ENCODE measurements around the gene ACOXL. TPM values are rescaled to one million over a fixed set of nuclear protein-coding genes. Genes with fewer than 3 reads are reported as not detected.

The ACOXL gene
- total and polyA plus RNA-seq, 10 of the 15 experiments (the other 5 are each of a cell fraction or from before 2014, with no cell fraction given): 0.05 to 1.3 (median 0.71) TPM

DNA sequence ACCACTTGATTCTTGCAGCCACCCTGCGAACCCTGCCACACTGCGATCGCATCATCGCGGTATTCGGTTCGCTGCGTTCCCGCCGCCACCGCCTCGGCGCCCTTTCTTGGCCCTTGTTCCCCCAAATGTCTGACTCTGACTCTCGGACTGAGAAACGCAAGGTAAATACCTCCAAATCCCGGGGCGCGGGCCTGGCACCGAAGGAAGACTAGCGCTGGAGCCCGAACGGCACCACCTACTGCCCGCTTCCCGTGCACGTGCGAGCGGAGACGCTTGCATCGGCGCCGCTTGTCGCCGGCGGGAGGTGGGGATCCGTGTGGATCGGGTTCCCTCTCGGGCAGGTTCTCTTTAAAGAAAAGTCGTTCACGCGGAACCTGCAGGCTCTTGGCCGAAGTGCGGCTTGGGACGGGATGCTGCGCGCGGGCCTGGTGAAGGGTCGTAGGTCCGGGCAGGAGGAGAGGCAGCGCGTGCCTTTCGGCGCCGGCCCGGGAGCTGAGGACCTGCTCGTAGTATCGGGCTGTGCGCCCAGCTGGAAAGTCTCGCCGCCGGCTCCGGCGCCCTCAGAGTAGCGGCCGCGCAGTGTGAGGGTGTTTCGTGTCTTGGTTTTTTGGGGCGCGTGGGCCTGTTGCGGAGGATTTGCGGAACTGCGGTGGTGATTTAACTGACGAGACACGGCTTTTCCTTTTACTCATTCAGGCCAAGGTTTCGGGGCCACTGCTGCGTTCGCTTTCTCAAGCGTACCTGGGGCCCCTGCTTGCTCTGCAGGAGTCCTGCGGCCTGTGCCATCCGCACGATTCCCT lies 388.9 kb downstream of the ACOXL start (continued):
- TF ChIP-seq, protein P1, sequence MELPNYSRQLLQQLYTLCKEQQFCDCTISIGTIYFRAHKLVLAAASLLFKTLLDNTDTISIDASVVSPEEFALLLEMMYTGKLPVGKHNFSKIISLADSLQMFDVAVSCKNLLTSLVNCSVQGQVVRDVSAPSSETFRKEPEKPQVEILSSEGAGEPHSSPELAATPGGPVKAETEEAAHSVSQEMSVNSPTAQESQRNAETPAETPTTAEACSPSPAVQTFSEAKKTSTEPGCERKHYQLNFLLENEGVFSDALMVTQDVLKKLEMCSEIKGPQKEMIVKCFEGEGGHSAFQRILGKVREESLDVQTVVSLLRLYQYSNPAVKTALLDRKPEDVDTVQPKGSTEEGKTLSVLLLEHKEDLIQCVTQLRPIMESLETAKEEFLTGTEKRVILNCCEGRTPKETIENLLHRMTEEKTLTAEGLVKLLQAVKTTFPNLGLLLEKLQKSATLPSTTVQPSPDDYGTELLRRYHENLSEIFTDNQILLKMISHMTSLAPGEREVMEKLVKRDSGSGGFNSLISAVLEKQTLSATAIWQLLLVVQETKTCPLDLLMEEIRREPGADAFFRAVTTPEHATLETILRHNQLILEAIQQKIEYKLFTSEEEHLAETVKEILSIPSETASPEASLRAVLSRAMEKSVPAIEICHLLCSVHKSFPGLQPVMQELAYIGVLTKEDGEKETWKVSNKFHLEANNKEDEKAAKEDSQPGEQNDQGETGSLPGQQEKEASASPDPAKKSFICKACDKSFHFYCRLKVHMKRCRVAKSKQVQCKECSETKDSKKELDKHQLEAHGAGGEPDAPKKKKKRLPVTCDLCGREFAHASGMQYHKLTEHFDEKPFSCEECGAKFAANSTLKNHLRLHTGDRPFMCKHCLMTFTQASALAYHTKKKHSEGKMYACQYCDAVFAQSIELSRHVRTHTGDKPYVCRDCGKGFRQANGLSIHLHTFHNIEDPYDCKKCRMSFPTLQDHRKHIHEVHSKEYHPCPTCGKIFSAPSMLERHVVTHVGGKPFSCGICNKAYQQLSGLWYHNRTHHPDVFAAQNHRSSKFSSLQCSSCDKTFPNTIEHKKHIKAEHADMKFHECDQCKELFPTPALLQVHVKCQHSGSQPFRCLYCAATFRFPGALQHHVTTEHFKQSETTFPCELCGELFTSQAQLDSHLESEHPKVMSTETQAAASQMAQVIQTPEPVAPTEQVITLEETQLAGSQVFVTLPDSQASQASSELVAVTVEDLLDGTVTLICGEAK (IDR thresholded peaks at IDR 0.05; ENCODE audit: borderline replicate concordance): no peak
- TF ChIP-seq JUNB (IDR thresholded peaks at IDR 0.05) (no peak), ZNF24 (IDR thresholded peaks at IDR 0.05) (no peak), DPF2 (IDR thresholded peaks at IDR 0.05) (no peak), ZNF207 (IDR thresholded peaks at IDR 0.05; ENCODE audit: borderline replicate concordance) (no peak), PAX5 (IDR thresholded peaks at IDR 0.05; ENCODE audit: borderline replicate concordance, low read depth, low read length) (peak; percentile 67; the same call in 1 of the 2 replicates), JUND (IDR thresholded peaks at IDR 0.05; ENCODE audit: low read depth, low read length) (no peak), WRNIP1 (IDR thresholded peaks at IDR 0.05; ENCODE audit: borderline replicate concordance, low read depth, low read length) (no peak), POLR2A (IDR thresholded peaks at IDR 0.05; ENCODE audit: low read depth, low read length) (peak; percentile 45), NR2C1 (IDR thresholded peaks at IDR 0.05) (no peak), RAD21 (IDR thresholded peaks at IDR 0.05; ENCODE audit: insufficient read depth, low read depth, low read length) (no peak), MYB (IDR thresholded peaks at IDR 0.05; ENCODE audit: borderline replicate concordance, low read depth, low read length) (no peak), RUNX3 (IDR thresholded peaks at IDR 0.05; ENCODE audit: low read length) (no peak), TARDBP (IDR thresholded peaks at IDR 0.05; ENCODE audit: borderline replicate concordance) (no peak), SMAD5 (IDR thresholded peaks at IDR 0.05; ENCODE audit: low read depth) (no peak), CHD1 (IDR thresholded peaks at IDR 0.05; ENCODE audit: low read depth, low read length) (no peak), SRF (IDR thresholded peaks at IDR 0.05; ENCODE audit: low read depth in 2 of 2, low read length in 2 of 2) (no peak), SMC3 (IDR thresholded peaks at IDR 0.05; ENCODE audit: borderline replicate concordance, low read length) (no peak), SMARCA5 (IDR thresholded peaks at IDR 0.05) (peak; percentile 7), BHLHE40 (IDR thresholded peaks at IDR 0.05; ENCODE audit: borderline replicate concordance in 1 of 2, low read depth in 2 of 2, low read length in 1 of 2) (peak; percentile 87 to 94)
- TF ChIP-seq, protein P2, sequence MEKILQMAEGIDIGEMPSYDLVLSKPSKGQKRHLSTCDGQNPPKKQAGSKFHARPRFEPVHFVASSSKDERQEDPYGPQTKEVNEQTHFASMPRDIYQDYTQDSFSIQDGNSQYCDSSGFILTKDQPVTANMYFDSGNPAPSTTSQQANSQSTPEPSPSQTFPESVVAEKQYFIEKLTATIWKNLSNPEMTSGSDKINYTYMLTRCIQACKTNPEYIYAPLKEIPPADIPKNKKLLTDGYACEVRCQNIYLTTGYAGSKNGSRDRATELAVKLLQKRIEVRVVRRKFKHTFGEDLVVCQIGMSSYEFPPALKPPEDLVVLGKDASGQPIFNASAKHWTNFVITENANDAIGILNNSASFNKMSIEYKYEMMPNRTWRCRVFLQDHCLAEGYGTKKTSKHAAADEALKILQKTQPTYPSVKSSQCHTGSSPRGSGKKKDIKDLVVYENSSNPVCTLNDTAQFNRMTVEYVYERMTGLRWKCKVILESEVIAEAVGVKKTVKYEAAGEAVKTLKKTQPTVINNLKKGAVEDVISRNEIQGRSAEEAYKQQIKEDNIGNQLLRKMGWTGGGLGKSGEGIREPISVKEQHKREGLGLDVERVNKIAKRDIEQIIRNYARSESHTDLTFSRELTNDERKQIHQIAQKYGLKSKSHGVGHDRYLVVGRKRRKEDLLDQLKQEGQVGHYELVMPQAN (conservative IDR thresholded peaks at IDR 0.05): peak; percentile 42
- TF ChIP-seq, protein P3, sequence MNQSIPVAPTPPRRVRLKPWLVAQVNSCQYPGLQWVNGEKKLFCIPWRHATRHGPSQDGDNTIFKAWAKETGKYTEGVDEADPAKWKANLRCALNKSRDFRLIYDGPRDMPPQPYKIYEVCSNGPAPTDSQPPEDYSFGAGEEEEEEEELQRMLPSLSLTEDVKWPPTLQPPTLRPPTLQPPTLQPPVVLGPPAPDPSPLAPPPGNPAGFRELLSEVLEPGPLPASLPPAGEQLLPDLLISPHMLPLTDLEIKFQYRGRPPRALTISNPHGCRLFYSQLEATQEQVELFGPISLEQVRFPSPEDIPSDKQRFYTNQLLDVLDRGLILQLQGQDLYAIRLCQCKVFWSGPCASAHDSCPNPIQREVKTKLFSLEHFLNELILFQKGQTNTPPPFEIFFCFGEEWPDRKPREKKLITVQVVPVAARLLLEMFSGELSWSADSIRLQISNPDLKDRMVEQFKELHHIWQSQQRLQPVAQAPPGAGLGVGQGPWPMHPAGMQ (IDR thresholded peaks at IDR 0.05; ENCODE audit: borderline replicate concordance): no peak
- TF ChIP-seq, protein P4, sequence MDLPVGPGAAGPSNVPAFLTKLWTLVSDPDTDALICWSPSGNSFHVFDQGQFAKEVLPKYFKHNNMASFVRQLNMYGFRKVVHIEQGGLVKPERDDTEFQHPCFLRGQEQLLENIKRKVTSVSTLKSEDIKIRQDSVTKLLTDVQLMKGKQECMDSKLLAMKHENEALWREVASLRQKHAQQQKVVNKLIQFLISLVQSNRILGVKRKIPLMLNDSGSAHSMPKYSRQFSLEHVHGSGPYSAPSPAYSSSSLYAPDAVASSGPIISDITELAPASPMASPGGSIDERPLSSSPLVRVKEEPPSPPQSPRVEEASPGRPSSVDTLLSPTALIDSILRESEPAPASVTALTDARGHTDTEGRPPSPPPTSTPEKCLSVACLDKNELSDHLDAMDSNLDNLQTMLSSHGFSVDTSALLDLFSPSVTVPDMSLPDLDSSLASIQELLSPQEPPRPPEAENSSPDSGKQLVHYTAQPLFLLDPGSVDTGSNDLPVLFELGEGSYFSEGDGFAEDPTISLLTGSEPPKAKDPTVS (IDR thresholded peaks at IDR 0.05; ENCODE audit: low read depth, low read length): no peak

Measured in GM12878 (cell line).